Mesothelial cell of epicardium (in vitro differentiated cells): ENCODE measurements around the gene CCDC197. TPM values are rescaled to one million over a fixed set of nuclear protein-coding genes. Genes with fewer than 3 reads are reported as not detected.

Experiments used
- DNase-seq, 2 experiments: peaks; one replicate each; pipeline ENCODE4 v3.0.0; 2021; ENCODE audit warnings: low spot score in 2 of 2; ENCODE audit not compliant: unreplicated experiment in 2 of 2
- H3K27ac Mint-ChIP-seq: 2 replicates; pipeline ENCODE4 v1.8.0; 2021; ENCODE audit warnings: mixed read lengths
- H3K27me3 Mint-ChIP-seq: 2 replicates; pipeline ENCODE4 v1.8.0; 2021; ENCODE audit warnings: low read depth, mixed read lengths
- H3K36me3 Mint-ChIP-seq: 2 replicates; pipeline ENCODE4 v1.8.0; 2021; ENCODE audit warnings: mixed read lengths
- H3K4me1 Mint-ChIP-seq: 2 replicates; pipeline ENCODE4 v1.8.0; 2021; ENCODE audit warnings: mixed read lengths
- H3K4me3 Mint-ChIP-seq: 2 replicates; pipeline ENCODE4 v1.8.0; 2021; ENCODE audit warnings: mild to moderate bottlenecking, moderate library complexity, mixed read lengths
- H3K9me3 Mint-ChIP-seq: 2 replicates; pipeline ENCODE4 v1.8.0; 2021; ENCODE audit warnings: mixed read lengths
- total RNA-seq: library from RNA; stranded (reverse); gene quantifications from 3 replicates; pipeline ENCODE4 v1.2.1, GENCODE V29; 2021
- TF ChIP-seq, protein P1 (sequence below): fragments of 200-600 bp; sonication (generic); IDR thresholded peaks from one replicate; pipeline ENCODE4 v1.5.0; 2021; ENCODE audit warnings: antibody characterized with exemption; ENCODE audit not compliant: unreplicated experiment

The CCDC197 gene
- total RNA-seq, 1 donor from 2014 or later: not detected

GRCh38 chr14:94011795-94012194, 14.7 kb downstream of the CCDC197 start:
- DNase-seq: no peak
- Mint-ChIP-seq H3K36me3 (no peaks in the 10 kb centered on the region), H3K27ac (peak overlapping the region; percentile 72), H3K9me3 (no peaks in the 10 kb centered on the region), H3K27me3 (peaks cover 5% of the 10 kb centered on the region), H3K4me1 (peaks cover 13% of the 10 kb centered on the region), H3K4me3 (no peak overlapping the region)
- TF ChIP-seq, protein P1, sequence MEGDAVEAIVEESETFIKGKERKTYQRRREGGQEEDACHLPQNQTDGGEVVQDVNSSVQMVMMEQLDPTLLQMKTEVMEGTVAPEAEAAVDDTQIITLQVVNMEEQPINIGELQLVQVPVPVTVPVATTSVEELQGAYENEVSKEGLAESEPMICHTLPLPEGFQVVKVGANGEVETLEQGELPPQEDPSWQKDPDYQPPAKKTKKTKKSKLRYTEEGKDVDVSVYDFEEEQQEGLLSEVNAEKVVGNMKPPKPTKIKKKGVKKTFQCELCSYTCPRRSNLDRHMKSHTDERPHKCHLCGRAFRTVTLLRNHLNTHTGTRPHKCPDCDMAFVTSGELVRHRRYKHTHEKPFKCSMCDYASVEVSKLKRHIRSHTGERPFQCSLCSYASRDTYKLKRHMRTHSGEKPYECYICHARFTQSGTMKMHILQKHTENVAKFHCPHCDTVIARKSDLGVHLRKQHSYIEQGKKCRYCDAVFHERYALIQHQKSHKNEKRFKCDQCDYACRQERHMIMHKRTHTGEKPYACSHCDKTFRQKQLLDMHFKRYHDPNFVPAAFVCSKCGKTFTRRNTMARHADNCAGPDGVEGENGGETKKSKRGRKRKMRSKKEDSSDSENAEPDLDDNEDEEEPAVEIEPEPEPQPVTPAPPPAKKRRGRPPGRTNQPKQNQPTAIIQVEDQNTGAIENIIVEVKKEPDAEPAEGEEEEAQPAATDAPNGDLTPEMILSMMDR: no peak

- H3K27ac Mint-ChIP-seq: peak overlapping the region; percentile 34
- H3K27me3 Mint-ChIP-seq: peaks cover 3% of the 10 kb centered on the region
- TF ChIP-seq, protein P1: no peak
- DNase-seq: no peak
- peaks cover 13% of the 10 kb centered on the region for H3K4me1 Mint-ChIP-seq
- H3K4me3 Mint-ChIP-seq: no peak overlapping the region
- no peaks in the 10 kb centered on the region for H3K36me3 Mint-ChIP-seq
- H3K9me3 Mint-ChIP-seq: no peaks in the 10 kb centered on the region
Measured at GRCh38 chr14:94014382-94014781, 17.3 kb downstream of the CCDC197 start.

DNA sequence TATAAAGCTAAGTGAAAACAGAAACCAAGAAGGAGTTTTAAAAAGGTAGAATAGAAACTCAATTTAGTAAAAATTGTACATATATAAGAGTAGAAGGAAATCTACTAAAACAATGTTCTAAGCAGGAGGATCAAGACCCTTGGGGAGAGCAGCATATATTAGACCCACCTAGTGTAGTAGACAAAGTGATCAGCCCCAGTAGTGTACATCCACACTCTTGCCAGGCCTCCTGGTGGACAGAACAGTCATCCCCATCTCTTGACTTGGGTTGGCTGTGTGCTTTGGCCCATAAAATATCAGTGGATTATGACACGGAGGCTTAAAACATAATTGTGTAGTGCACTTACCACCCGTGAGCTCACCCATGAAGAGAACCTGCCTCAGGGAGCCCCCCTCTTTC, 18.1 kb downstream of the CCDC197 start:
- no peak for DNase-seq
- TF ChIP-seq, protein P1: no peak
- no peaks in the 10 kb centered on the region for H3K9me3 Mint-ChIP-seq
- H3K36me3 Mint-ChIP-seq: no peaks in the 10 kb centered on the region
- H3K27me3 Mint-ChIP-seq: peaks cover 3% of the 10 kb centered on the region
- no peak overlapping the region for H3K4me3 Mint-ChIP-seq
- H3K4me1 Mint-ChIP-seq: peaks cover 9% of the 10 kb centered on the region
- no peak overlapping the region for H3K27ac Mint-ChIP-seq

GRCh38 chr14:94016446-94016976, 19.4 kb downstream of the CCDC197 start:
- Mint-ChIP-seq H3K27ac (no peak overlapping the region), H3K27me3 (peaks cover 3% of the 10 kb centered on the region), H3K36me3 (no peaks in the 10 kb centered on the region), H3K9me3 (no peaks in the 10 kb centered on the region), H3K4me1 (peaks cover 7% of the 10 kb centered on the region), H3K4me3 (no peak overlapping the region)
- TF ChIP-seq, protein P1: no peak
- DNase-seq: no peak

GRCh38 chr14:94018308-94018707, 21.2 kb downstream of the CCDC197 start:
- TF ChIP-seq, protein P1: no peak
- Mint-ChIP-seq H3K27ac (no peak overlapping the region), H3K36me3 (no peaks in the 10 kb centered on the region), H3K9me3 (no peaks in the 10 kb centered on the region), H3K27me3 (peaks cover 3% of the 10 kb centered on the region), H3K4me3 (no peak overlapping the region), H3K4me1 (peaks cover 3% of the 10 kb centered on the region)
- DNase-seq: no peak

- Mint-ChIP-seq H3K27ac (no peak overlapping the region), H3K4me1 (peaks cover 3% of the 10 kb centered on the region), H3K4me3 (no peak overlapping the region), H3K9me3 (no peaks in the 10 kb centered on the region), H3K27me3 (peaks cover 3% of the 10 kb centered on the region), H3K36me3 (no peaks in the 10 kb centered on the region)
- no peak for DNase-seq
- TF ChIP-seq, protein P1: no peak
Measured at GRCh38 chr14:94019329-94019728, 22.2 kb downstream of the CCDC197 start.
